ENCODE results near the gene HACD2. TPM values are rescaled to one million over a fixed set of nuclear protein-coding genes. Genes with fewer than 3 reads are reported as not detected.

The HACD2 gene
- total RNA-seq, 1 experiment from 2014 or later: 38.9 TPM

GRCh38 chr3:123571973-123572365, 12.9 kb downstream of the HACD2 start:
- Histone ChIP-seq H3K27me3 (replicated peaks) (no peaks in the 10 kb centered on the region), H3K4me1 (replicated peaks) (no peaks in the 10 kb centered on the region), H3K9me3 (replicated peaks) (no peaks in the 10 kb centered on the region), H3K4me3 (no peak overlapping the region), H3K27ac (no peak overlapping the region), H3K36me3 (peaks cover 17% of the 10 kb centered on the region)
- no peak for DNase-seq (ENCODE audit: low read depth in 1 of 2, low spot score in 2 of 2)

- Histone ChIP-seq H3K9me3 (replicated peaks) (no peaks in the 10 kb centered on the region), H3K4me3 (no peak overlapping the region), H3K27ac (no peak overlapping the region), H3K4me1 (replicated peaks) (no peaks in the 10 kb centered on the region), H3K27me3 (replicated peaks) (no peaks in the 10 kb centered on the region), H3K36me3 (peaks cover 13% of the 10 kb centered on the region)
- DNase-seq (ENCODE audit: low read depth in 1 of 2, low spot score in 2 of 2): no peak
Observed at GRCh38 chr3:123571264-123571972, 13.4 kb downstream of the HACD2 start.

- Histone ChIP-seq H3K4me1 (replicated peaks) (no peaks in the 10 kb centered on the region), H3K4me3 (no peak overlapping the region), H3K36me3 (peaks cover 7% of the 10 kb centered on the region; the same call in 1 of the 2 replicates), H3K27me3 (replicated peaks) (no peaks in the 10 kb centered on the region), H3K9me3 (replicated peaks) (no peaks in the 10 kb centered on the region), H3K27ac (no peak overlapping the region)
- DNase-seq (ENCODE audit: low read depth in 1 of 2, low spot score in 2 of 2): no peak
Observed at GRCh38 chr3:123568875-123569274, 16.0 kb downstream of the HACD2 start.

DNA sequence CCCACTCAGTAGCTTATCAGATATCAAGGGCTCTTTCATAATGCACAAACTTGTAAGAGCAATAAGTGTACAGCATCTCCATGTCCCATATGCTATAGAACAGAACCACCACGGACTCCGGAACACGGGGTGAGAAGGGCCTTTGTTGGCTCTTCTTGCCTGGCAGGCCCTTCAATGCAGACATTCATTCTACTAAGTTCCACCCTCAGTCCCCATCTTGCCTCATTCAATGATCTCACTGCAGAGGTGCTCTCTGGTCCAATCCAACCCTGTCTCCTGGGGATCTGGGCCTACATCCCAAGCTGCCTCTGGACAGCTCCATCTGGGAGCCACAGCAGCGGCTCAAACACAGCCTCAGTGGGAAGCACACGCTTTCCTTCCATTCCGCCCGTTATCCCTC, 16.8 kb downstream of the HACD2 start:
- no peak for DNase-seq (ENCODE audit: low read depth in 1 of 2, low spot score in 2 of 2)
- Histone ChIP-seq H3K27ac (no peak overlapping the region), H3K4me3 (no peak overlapping the region), H3K9me3 (replicated peaks) (no peaks in the 10 kb centered on the region), H3K27me3 (replicated peaks) (no peaks in the 10 kb centered on the region), H3K36me3 (peaks cover 7% of the 10 kb centered on the region; the same call in 1 of the 2 replicates), H3K4me1 (replicated peaks) (no peaks in the 10 kb centered on the region)

GRCh38 chr3:123564056-123564455, 20.8 kb downstream of the HACD2 start:
- no peak overlapping the region for H3K27ac ChIP-seq
- peaks cover 4% of the 10 kb centered on the region; the same call in 1 of the 2 replicates for H3K36me3 ChIP-seq
- no peaks in the 10 kb centered on the region for H3K4me1 ChIP-seq (replicated peaks)
- no peaks in the 10 kb centered on the region for H3K27me3 ChIP-seq (replicated peaks)
- no peaks in the 10 kb centered on the region for H3K9me3 ChIP-seq (replicated peaks)
- no peak overlapping the region for H3K4me3 ChIP-seq
- DNase-seq (ENCODE audit: low read depth in 1 of 2, low spot score in 2 of 2): no peak

DNA sequence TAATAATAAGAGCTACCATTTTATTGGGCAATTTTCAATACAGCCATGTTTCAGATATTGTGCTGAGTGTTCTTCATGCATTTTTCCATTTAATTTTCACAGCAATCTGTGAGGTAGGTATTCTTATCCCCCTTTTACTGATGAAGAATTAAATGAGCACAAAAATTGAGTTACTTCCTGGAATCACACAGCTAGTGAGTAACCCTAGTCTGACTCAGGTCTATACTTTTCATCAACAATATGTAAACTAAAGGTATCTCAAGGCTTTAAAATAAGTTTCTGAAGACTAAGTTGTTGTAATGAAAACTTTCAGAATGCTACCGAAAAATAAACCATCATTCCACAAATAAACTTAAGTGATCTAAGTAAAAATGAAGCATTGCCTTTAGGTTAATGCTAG, 22.3 kb downstream of the HACD2 start:
- no peaks in the 10 kb centered on the region for H3K27me3 ChIP-seq (replicated peaks)
- H3K4me3 ChIP-seq: no peak overlapping the region
- DNase-seq (ENCODE audit: low read depth in 1 of 2, low spot score in 2 of 2): no peak
- peaks cover 4% of the 10 kb centered on the region for H3K36me3 ChIP-seq
- no peaks in the 10 kb centered on the region; the same call in 1 of the 2 replicates for H3K9me3 ChIP-seq (replicated peaks)
- H3K4me1 ChIP-seq (replicated peaks): no peaks in the 10 kb centered on the region
- H3K27ac ChIP-seq: no peak overlapping the region

DNA sequence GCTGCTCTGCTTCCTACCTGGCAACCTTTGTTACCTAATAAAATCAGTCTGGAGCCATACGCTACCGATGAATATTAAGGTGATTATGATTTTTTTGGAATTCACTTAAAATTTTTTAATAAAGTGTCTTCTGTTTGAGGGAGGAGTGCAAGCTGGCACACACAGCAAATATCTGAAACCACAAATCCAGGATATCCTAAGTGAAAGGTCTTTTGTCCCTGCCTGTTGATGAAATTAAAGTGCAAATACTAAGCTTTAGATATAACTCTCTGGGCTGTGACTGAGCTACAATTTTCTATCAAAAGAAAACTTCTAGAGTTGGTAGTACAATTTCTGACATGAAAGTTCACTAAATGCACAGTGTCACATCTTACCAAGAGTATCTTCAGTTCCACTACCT, 23.7 kb downstream of the HACD2 start:
- H3K4me3 ChIP-seq: no peak overlapping the region
- H3K36me3 ChIP-seq: no peaks in the 10 kb centered on the region; the same call in 1 of the 2 replicates
- H3K9me3 ChIP-seq (replicated peaks): no peaks in the 10 kb centered on the region; the same call in 1 of the 2 replicates
- no peak for DNase-seq (ENCODE audit: low read depth in 1 of 2, low spot score in 2 of 2)
- H3K27me3 ChIP-seq (replicated peaks): no peaks in the 10 kb centered on the region
- no peak overlapping the region for H3K27ac ChIP-seq
- no peaks in the 10 kb centered on the region for H3K4me1 ChIP-seq (replicated peaks)

DNA sequence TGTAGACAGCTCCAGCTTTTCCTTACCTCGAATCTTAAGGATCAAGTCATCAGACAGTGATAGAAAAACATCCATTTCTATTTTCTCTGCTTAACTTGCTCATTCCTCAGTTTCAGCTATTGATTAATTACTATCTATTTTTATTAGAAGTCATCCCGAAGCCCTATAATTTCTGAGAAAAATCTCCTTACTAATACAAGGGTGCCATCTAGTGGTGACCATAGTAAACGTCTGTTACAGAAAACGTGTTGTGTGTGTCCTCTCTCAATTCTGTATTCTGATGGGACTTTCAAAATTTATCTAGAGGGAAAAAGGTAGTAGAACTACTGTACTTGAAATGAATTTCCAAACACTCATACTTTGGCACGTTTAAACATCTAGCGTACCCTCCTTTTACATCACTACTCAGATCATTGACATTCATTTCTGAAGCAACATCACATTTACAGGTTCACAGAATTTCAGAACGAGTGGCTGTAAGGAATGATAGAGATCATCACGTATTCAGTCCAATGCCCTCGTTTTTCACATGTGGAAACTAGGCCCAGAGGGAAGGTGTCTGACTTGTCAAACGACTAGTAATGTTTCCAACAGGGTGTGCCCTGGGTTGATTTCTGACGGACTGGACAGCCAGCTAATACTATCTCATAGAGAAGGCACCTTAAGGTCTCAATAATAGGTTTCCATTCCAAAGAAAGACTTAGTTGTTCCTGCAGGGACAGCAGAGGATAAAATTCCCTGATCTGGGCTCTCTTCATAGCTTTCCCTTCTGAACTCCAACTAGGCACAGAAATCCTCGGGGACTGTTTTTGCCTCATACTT, 25.6 kb downstream of the HACD2 start:
- no peaks in the 10 kb centered on the region; the same call in 1 of the 2 replicates for H3K36me3 ChIP-seq
- H3K27me3 ChIP-seq (replicated peaks): no peaks in the 10 kb centered on the region
- no peaks in the 10 kb centered on the region; the same call in 1 of the 2 replicates for H3K9me3 ChIP-seq (replicated peaks)
- no peak overlapping the region for H3K4me3 ChIP-seq
- no peaks in the 10 kb centered on the region for H3K4me1 ChIP-seq (replicated peaks)
- DNase-seq (ENCODE audit: low read depth in 1 of 2, low spot score in 2 of 2): peak in 1 of 2 experiments; percentile 31
- H3K27ac ChIP-seq: no peak overlapping the region

GRCh38 chr3:123553536-123553935, 31.3 kb downstream of the HACD2 start:
- no peaks in the 10 kb centered on the region for H3K27me3 ChIP-seq (replicated peaks)
- no peaks in the 10 kb centered on the region; the same call in 1 of the 2 replicates for H3K36me3 ChIP-seq
- H3K4me3 ChIP-seq: no peak overlapping the region
- no peaks in the 10 kb centered on the region for H3K4me1 ChIP-seq (replicated peaks)
- H3K9me3 ChIP-seq (replicated peaks): no peaks in the 10 kb centered on the region; the same call in 1 of the 2 replicates
- H3K27ac ChIP-seq: no peak overlapping the region
- DNase-seq (ENCODE audit: low read depth in 1 of 2, low spot score in 2 of 2): no peak

DNA sequence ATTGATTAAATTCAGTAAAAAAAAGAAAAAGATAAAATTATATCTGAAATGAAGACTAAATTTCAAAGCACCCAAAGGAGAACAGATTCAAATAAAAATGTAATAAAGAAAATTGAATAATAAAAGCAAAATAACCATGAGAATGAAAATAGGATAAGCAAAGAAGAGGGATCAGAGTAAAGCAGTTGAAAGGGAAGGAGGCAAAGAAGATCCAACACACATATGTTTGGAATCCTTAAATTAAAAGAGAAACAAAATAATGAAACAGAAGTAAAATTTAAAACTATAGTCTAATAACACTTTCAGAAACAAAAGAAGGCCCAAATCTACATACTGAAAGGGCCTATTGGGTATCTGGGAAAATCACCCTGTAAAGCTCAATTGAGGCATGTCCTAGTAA, 32.1 kb downstream of the HACD2 start:
- Histone ChIP-seq H3K9me3 (replicated peaks) (no peaks in the 10 kb centered on the region; the same call in 1 of the 2 replicates), H3K4me3 (no peak overlapping the region), H3K27ac (no peak overlapping the region), H3K4me1 (replicated peaks) (no peaks in the 10 kb centered on the region), H3K27me3 (replicated peaks) (no peaks in the 10 kb centered on the region), H3K36me3 (no peaks in the 10 kb centered on the region)
- DNase-seq (ENCODE audit: low read depth in 1 of 2, low spot score in 2 of 2): no peak

DNA sequence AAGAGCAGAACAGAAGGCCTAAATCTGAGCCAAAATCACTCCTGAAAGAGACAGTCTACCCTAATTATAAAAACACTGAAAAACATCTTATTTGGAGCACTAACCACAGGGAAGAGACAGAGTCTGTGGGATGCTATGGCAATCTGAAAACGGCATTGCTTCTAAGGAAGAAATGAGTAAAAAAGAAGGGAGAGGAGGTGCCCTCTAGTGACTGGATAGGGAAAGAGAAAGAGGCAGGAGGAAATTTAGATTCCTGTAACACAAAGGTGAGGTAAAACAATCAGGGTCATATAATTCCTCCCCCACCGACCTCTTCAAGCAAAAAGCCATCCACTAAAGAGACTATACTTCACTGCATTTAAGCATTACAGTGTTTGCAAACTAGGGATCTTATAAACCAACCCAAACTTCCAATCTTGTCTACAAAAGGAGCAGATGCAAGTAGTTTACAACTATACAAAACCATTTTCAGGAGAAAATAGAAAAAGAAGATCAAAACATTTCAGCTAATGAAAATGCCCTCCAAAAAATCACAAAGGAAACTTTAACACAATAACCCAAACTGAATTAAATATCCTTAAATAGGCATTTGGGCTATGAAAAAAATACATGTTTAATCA, 32.6 kb downstream of the HACD2 start:
- Histone ChIP-seq H3K27me3 (replicated peaks) (no peaks in the 10 kb centered on the region), H3K27ac (no peak overlapping the region), H3K36me3 (no peaks in the 10 kb centered on the region), H3K4me3 (no peak overlapping the region), H3K4me1 (replicated peaks) (no peaks in the 10 kb centered on the region; the same call in 1 of the 2 replicates), H3K9me3 (replicated peaks) (no peaks in the 10 kb centered on the region)
- peak in 1 of 2 experiments; percentile 23 for DNase-seq (ENCODE audit: low read depth in 1 of 2, low spot score in 2 of 2)

DNA sequence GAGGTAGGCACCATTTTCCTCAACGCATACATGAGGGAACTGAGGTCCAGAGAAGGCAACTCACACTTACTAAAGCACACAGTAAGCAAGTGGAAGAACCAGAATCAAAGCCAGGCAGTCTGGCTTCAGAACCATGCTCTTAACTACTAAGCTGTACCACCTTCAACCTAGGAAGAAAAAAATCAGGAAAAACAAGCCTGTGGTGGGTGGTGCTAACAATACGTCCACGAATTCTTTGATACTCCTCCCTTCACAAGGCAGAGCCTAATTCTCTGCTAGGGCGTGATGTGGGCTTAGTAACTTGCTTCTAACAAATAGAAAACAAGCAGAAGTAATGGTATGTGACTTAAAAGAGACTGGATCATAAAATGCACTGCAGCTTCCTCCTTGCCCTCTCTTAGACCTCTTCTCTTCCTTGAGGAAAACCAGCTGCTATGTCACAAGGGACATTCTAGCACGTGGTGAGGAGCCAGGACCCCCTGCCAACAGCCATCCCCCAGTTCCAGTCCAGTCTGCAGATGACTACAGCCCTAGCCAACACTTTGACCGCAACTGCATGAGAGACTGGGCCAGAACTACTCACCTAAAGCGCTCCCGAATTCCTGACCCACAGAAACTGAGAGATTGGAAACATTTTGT, 36.9 kb downstream of the HACD2 start:
- no peak overlapping the region for H3K27ac ChIP-seq
- no peaks in the 10 kb centered on the region for H3K27me3 ChIP-seq (replicated peaks)
- no peak overlapping the region for H3K4me3 ChIP-seq
- no peak for DNase-seq (ENCODE audit: low read depth in 1 of 2, low spot score in 2 of 2)
- no peaks in the 10 kb centered on the region for H3K9me3 ChIP-seq (replicated peaks)
- H3K4me1 ChIP-seq (replicated peaks): peaks cover 12% of the 10 kb centered on the region
- H3K36me3 ChIP-seq: no peaks in the 10 kb centered on the region

DNA sequence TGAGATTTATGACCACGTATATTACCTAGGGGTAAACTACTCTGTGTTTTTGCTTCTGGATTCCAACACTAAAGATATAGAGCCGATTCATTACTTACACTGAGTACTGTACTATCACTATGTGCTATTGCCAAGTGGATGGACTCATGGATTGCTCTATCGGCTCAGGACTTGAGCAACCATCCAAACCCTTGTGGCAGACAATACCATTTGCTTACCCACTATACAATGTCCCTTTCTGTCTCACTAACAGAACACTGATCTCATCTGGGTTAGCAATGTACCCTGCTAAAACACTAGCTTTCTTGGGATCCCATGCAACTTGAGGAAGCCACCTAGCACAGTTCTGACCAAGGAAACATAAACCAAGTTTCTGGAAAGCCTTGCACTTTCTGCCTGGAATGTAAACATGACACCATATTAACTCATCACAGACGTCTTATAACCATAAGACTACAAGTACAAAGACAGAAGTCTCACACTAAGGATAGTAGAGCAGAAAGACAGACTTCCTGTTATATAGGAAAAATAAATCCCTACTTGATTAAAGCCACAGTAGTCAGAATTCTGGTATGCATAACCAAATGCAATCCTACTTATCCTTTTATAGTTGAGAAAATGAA, 38.6 kb downstream of the HACD2 start:
- DNase-seq (ENCODE audit: low read depth in 1 of 2, low spot score in 2 of 2): peak in 1 of 2 experiments; percentile 67
- H3K4me1 ChIP-seq (replicated peaks): peaks cover 12% of the 10 kb centered on the region
- no peak overlapping the region for H3K4me3 ChIP-seq
- no peaks in the 10 kb centered on the region for H3K27me3 ChIP-seq (replicated peaks)
- peak overlapping the region; percentile 16 for H3K27ac ChIP-seq
- H3K9me3 ChIP-seq (replicated peaks): no peaks in the 10 kb centered on the region
- H3K36me3 ChIP-seq: no peaks in the 10 kb centered on the region

Data from SJSA1 (cell line).